H9 (cell line): ENCODE data around the gene HYDIN. TPM values are rescaled to one million over a fixed set of nuclear protein-coding genes. Genes with fewer than 3 reads are reported as not detected.

ENCODE experiments used
- DNase-seq: peaks from one replicate; pipeline ENCODE4 v3.0.0-alpha.2; 2017
- H2AFZ ChIP-seq: one replicate; pipeline ENCODE4 v1.6.1; 2013; ENCODE audit warnings: mild to moderate bottlenecking, low read length, control low read depth, moderate library complexity
- H2AK5ac ChIP-seq: 2 replicates; pipeline ENCODE4 v1.6.1; 2013; ENCODE audit warnings: low read length, control low read depth, mixed read lengths; ENCODE audit not compliant: insufficient read length
- H2BK120ac ChIP-seq: one replicate; pipeline ENCODE4 v1.6.1; 2013; ENCODE audit warnings: low read depth, mild to moderate bottlenecking, low read length, control low read depth, inconsistent platforms; ENCODE audit not compliant: poor library complexity, severe bottlenecking
- H2BK12ac ChIP-seq: 2 replicates; pipeline ENCODE4 v1.6.1; 2013; ENCODE audit warnings: low read length, control low read depth, mixed read lengths, low read depth; ENCODE audit not compliant: insufficient read length
- H2BK15ac ChIP-seq: 2 replicates; pipeline ENCODE4 v1.6.1; 2013; ENCODE audit warnings: low read depth, low read length, control low read depth
- H2BK20ac ChIP-seq: one replicate; pipeline ENCODE4 v1.6.1; 2013; ENCODE audit warnings: low read depth, mild to moderate bottlenecking, low read length, control low read depth, inconsistent platforms; ENCODE audit not compliant: poor library complexity, severe bottlenecking
- H2BK5ac ChIP-seq: 2 replicates; pipeline ENCODE4 v1.6.1; 2013; ENCODE audit warnings: low read length, control low read depth, mixed read lengths; ENCODE audit not compliant: insufficient read length
- H3K14ac ChIP-seq: 2 replicates; pipeline ENCODE4 v1.6.1; 2013; ENCODE audit warnings: low read length, control low read depth; ENCODE audit not compliant: insufficient read depth
- H3K18ac ChIP-seq: 2 replicates; pipeline ENCODE4 v1.6.1; 2013; ENCODE audit warnings: low read depth, mild to moderate bottlenecking, mixed read lengths, low read length, control low read depth; ENCODE audit not compliant: insufficient read length
- H3K23ac ChIP-seq: 2 replicates; pipeline ENCODE4 v1.6.1; 2013; ENCODE audit warnings: low read length, control low read depth, mixed read lengths, low read depth; ENCODE audit not compliant: insufficient read length
- H3K23me2 ChIP-seq: 2 replicates; pipeline ENCODE4 v1.6.1; 2013; ENCODE audit warnings: low read depth, mild to moderate bottlenecking, mixed read lengths, low read length, control low read depth; ENCODE audit not compliant: insufficient read length, poor library complexity, severe bottlenecking
- H3K27ac ChIP-seq: 2 replicates; pipeline ENCODE4 v1.5.1; 2013; ENCODE audit warnings: low read length, control low read depth, mixed read lengths, low read depth; ENCODE audit not compliant: insufficient read length
- H3K27me3 ChIP-seq: 2 replicates; pipeline ENCODE4 v1.6.1; 2013; ENCODE audit warnings: low read length, control low read depth, inconsistent platforms; ENCODE audit not compliant: insufficient read depth
- H3K4ac ChIP-seq: 2 replicates; pipeline ENCODE4 v1.6.1; 2013; ENCODE audit warnings: low read depth, mild to moderate bottlenecking, control low read depth, inconsistent platforms, low read length, moderate library complexity
- H3K4me1 ChIP-seq: 2 replicates; pipeline ENCODE4 v1.6.1; 2013; ENCODE audit warnings: low read length, control low read depth, inconsistent platforms; ENCODE audit not compliant: insufficient read depth
- H3K4me2 ChIP-seq: 2 replicates; pipeline ENCODE4 v1.6.1; 2013; ENCODE audit warnings: low read length, control low read depth, mixed read lengths; ENCODE audit not compliant: insufficient read length, insufficient read depth
- H3K56ac ChIP-seq: 2 replicates; pipeline ENCODE4 v1.6.1; 2013; ENCODE audit warnings: low read depth, mild to moderate bottlenecking, mixed read lengths, low read length, control low read depth; ENCODE audit not compliant: insufficient read length
- H3K79me1 ChIP-seq: 2 replicates; pipeline ENCODE4 v1.6.1; 2013; ENCODE audit warnings: low read depth, mild to moderate bottlenecking, moderate library complexity, low read length, control low read depth, inconsistent platforms; ENCODE audit not compliant: insufficient read depth, poor library complexity, severe bottlenecking
- H3K79me2 ChIP-seq: 2 replicates; pipeline ENCODE4 v1.6.1; 2013; ENCODE audit warnings: low read length, control low read depth, inconsistent platforms; ENCODE audit not compliant: insufficient read depth
- H3K9ac ChIP-seq: 2 replicates; pipeline ENCODE4 v1.6.1; 2013; ENCODE audit warnings: low read length, control low read depth, mixed read lengths; ENCODE audit not compliant: insufficient read length; ENCODE audit errors: extremely low read depth
- H3K9me3 ChIP-seq: one replicate; pipeline ENCODE4 v1.6.1; 2013; ENCODE audit warnings: low read depth, low read length, inconsistent platforms; ENCODE audit not compliant: control insufficient read depth
- H3T11ph ChIP-seq: one replicate; pipeline ENCODE4 v1.6.1; 2013; ENCODE audit warnings: mild to moderate bottlenecking, low read length, control low read depth, inconsistent platforms
- H4K20me1 ChIP-seq: one replicate; pipeline ENCODE4 v1.6.1; 2013; ENCODE audit not compliant: control insufficient read depth, insufficient read length, insufficient read depth
- H4K5ac ChIP-seq: 2 replicates; pipeline ENCODE4 v1.6.1; 2013; ENCODE audit warnings: low read depth, mild to moderate bottlenecking, mixed read lengths, low read length, control low read depth; ENCODE audit not compliant: insufficient read length
- H4K8ac ChIP-seq: replicated peaks from 2 replicates; pipeline ENCODE4 v1.6.1; 2013; ENCODE audit warnings: low read length, control low read depth, mixed read lengths, low read depth; ENCODE audit not compliant: insufficient read length
- H4K91ac ChIP-seq: 2 replicates; pipeline ENCODE4 v1.6.1; 2013; ENCODE audit warnings: low read depth, mild to moderate bottlenecking, moderate library complexity, mixed read lengths, low read length, control low read depth; ENCODE audit not compliant: insufficient read length
- H3K27ac Mint-ChIP-seq, 3 experiments: 2 replicates in 2 of 3; 3 replicates in 1 of 3; pipeline ENCODE4 v1.8.0; 2020 to 2021; ENCODE audit warnings: mixed read lengths in 3 of 3, mild to moderate bottlenecking in 1 of 3, moderate library complexity in 1 of 3
- H3K27me3 Mint-ChIP-seq: 2 replicates; pipeline ENCODE4 v1.8.0; 2021; ENCODE audit warnings: low read depth, mild to moderate bottlenecking, moderate library complexity, mixed read lengths
- H3K36me3 Mint-ChIP-seq, 3 experiments: 2 replicates in 2 of 3; 3 replicates in 1 of 3; pipeline ENCODE4 v1.8.0; 2020 to 2021; ENCODE audit warnings: low read depth in 3 of 3, mixed read lengths in 3 of 3; ENCODE audit not compliant: insufficient read depth in 1 of 3
- H3K4me1 Mint-ChIP-seq, 2 experiments: 2 replicates each; pipeline ENCODE4 v1.8.0; 2020; ENCODE audit warnings: mixed read lengths in 2 of 2
- H3K4me3 Mint-ChIP-seq, 2 experiments: 2 replicates in 1 of 2; 3 replicates in 1 of 2; pipeline ENCODE4 v1.8.0; 2020 to 2021; ENCODE audit warnings: mild to moderate bottlenecking in 2 of 2, mixed read lengths in 2 of 2, moderate library complexity in 1 of 2
- H3K9me3 Mint-ChIP-seq, 2 experiments: 2 replicates in 1 of 2; 3 replicates in 1 of 2; pipeline ENCODE4 v1.8.0; 2020; ENCODE audit warnings: mild to moderate bottlenecking in 2 of 2, mixed read lengths in 2 of 2, moderate library complexity in 1 of 2
- CTCF ChIP-seq: fragments of 200-600 bp; sonication (generic); conservative IDR thresholded peaks from 3 replicates; pipeline ENCODE4 v1.8.0; 2021; ENCODE audit warnings: antibody characterized with exemption, mild to moderate bottlenecking
- WGBS: extraction: QIAGEN DNeasy Blood & Tissue Kit; methylation state at CpG from one replicate; pipeline ENCODE4 v1.1.7; 2013; ENCODE audit warnings: missing lambda C conversion rate, low lambda C conversion rate, mixed read lengths; ENCODE audit not compliant: insufficient read length; ENCODE audit errors: extremely low coverage; 5-methylcytosine and 5-hydroxymethylcytosine counted together
- total RNA-seq: library from RNA; stranded (reverse); gene quantifications from 2 replicates; pipeline ENCODE4 v1.2.1, GENCODE V29; 2021

HYDIN gene
- total RNA-seq, 1 experiment from 2014 or later = 1.7 TPM

- Histone ChIP-seq H3K4ac (no peak overlapping the region), H3T11ph (no peak overlapping the region), H4K8ac (no peak overlapping the region), H3K9ac (no peak overlapping the region), H3K9me3 (no peaks in the 10 kb centered on the region), H3K56ac (no peak overlapping the region), H2BK20ac (no peak overlapping the region), H3K79me1 (no peaks in the 10 kb centered on the region), H3K27me3 (no peaks in the 10 kb centered on the region), H2BK5ac (no peak overlapping the region), H3K23me2 (no peaks in the 10 kb centered on the region), H3K23ac (no peak overlapping the region), H4K91ac (no peak overlapping the region), H2AK5ac (no peak overlapping the region), H4K5ac (no peak overlapping the region), H2BK12ac (no peak overlapping the region), H4K20me1 (no peaks in the 10 kb centered on the region), H3K4me1 (no peaks in the 10 kb centered on the region), H3K79me2 (no peaks in the 10 kb centered on the region), H3K4me2 (no peak overlapping the region), H2BK15ac (no peak overlapping the region), H3K27ac (no peak overlapping the region), H3K14ac (no peak overlapping the region), H3K18ac (no peak overlapping the region), H2BK120ac (no peak overlapping the region), H2AFZ (no peak overlapping the region)
- Mint-ChIP-seq H3K4me3 (no peak overlapping the region), H3K27ac (no peak overlapping the region), H3K36me3 (no peaks in the 10 kb centered on the region), H3K27me3 (no peaks in the 10 kb centered on the region), H3K4me1 (peaks cover 0 to 2% of the 10 kb centered on the region in 2 experiments; a peak in 1 of 4 replicates), H3K9me3 (no peaks in the 10 kb centered on the region; a peak in 1 of 5 replicates)
- no peak for TF ChIP-seq CTCF
- no CpG with 5 or more reads among the region's 9 CpGs for WGBS
- no peak for DNase-seq
These were observed 41.4 kb downstream of the HYDIN start for GRCh38 chr16:71188956-71189712.
